HCT116 (cell line): Measurements from ENCODE around the gene SGSH.

ENCODE experiments used
- CTCF ChIP-seq, 3 experiments: fragments of 200-600 bp in 1 of 3; sonication (generic) in 1 of 3; IDR thresholded peaks in 2 of 3; conservative IDR thresholded peaks in 1 of 3; 2 replicates each; pipeline ENCODE4 v1.5.1; 2012 to 2017; ENCODE audit warnings: low read depth in 2 of 3, low read length in 2 of 3, antibody characterized with exemption in 1 of 3, borderline replicate concordance in 1 of 3, control low read depth in 1 of 3, mild to moderate bottlenecking in 1 of 3, mixed read lengths in 1 of 3, mixed run types in 1 of 3, moderate library complexity in 1 of 3; ENCODE audit not compliant: insufficient read depth in 1 of 3
- EGR1 ChIP-seq: IDR thresholded peaks from 2 replicates; pipeline ENCODE4 v1.6.1; 2012; ENCODE audit warnings: low read depth
- EZH2 ChIP-seq: fragments of 200-600 bp; sonication (generic); IDR thresholded peaks from 2 replicates; pipeline ENCODE4 v1.6.1; 2017; ENCODE audit warnings: antibody characterized with exemption, mixed run types
- EZH2phosphoT487 ChIP-seq: fragments of 200-600 bp; IDR thresholded peaks from 2 replicates; pipeline ENCODE4 v1.6.1; 2018; ENCODE audit warnings: antibody characterized with exemption, borderline replicate concordance
- JUND ChIP-seq: IDR thresholded peaks from 2 replicates; pipeline ENCODE4 v1.6.1; 2012
- MAX ChIP-seq: IDR thresholded peaks from 2 replicates; pipeline ENCODE4 v1.6.1; 2012
- POLR2A ChIP-seq: IDR thresholded peaks from 2 replicates; pipeline ENCODE4 v1.7.0; 2011; ENCODE audit warnings: borderline replicate concordance; ENCODE audit not compliant: insufficient read depth, insufficient read length; ENCODE audit errors: extremely low read depth
- POLR2AphosphoS5 ChIP-seq: IDR thresholded peaks from 2 replicates; pipeline ENCODE4 v1.6.1; 2011; ENCODE audit warnings: mild to moderate bottlenecking, low read depth, low read length, moderate library complexity
- RAD21 ChIP-seq: IDR thresholded peaks from 2 replicates; pipeline ENCODE4 v1.6.1; 2012; ENCODE audit warnings: low read depth, mild to moderate bottlenecking
- REST ChIP-seq: IDR thresholded peaks from 2 replicates; pipeline ENCODE4 v1.6.1; 2012; ENCODE audit warnings: low read depth
- SP1 ChIP-seq: IDR thresholded peaks from 2 replicates; pipeline ENCODE4 v1.6.1; 2012; ENCODE audit warnings: low read depth
- YY1 ChIP-seq: IDR thresholded peaks from 2 replicates; pipeline ENCODE4 v1.6.1; 2011; ENCODE audit warnings: low read length, low read depth, moderate library complexity, mild to moderate bottlenecking; ENCODE audit not compliant: insufficient replicate concordance; ENCODE audit errors: extremely low read depth
- ZNF274 ChIP-seq: fragments of 200-500 bp; sonication (Bioruptor generic); IDR thresholded peaks from 2 replicates; pipeline ENCODE4 v1.6.1; 2014; ENCODE audit warnings: mild to moderate bottlenecking, low read depth, low read length, inconsistent platforms
- TF ChIP-seq, protein P1 (sequence below): IDR thresholded peaks from 2 replicates; pipeline ENCODE4 v1.6.1; 2012

- TF ChIP-seq POLR2A (no peak), CTCF (IDR thresholded peaks at IDR 0.05 in 2 of 3, conservative IDR thresholded peaks at IDR 0.05 in 1 of 3; ENCODE audit: borderline replicate concordance in 1 of 3, insufficient read depth in 1 of 3, low read depth in 2 of 3, low read length in 2 of 3) (no peak), YY1 (no peak), MAX (no peak), RAD21 (no peak), EZH2 (no peak), JUND (no peak), POLR2AphosphoS5 (no peak), SP1 (no peak), EZH2phosphoT487 (no peak), ZNF274 (no peak), EGR1 (no peak), REST (no peak)
- TF ChIP-seq, protein P1, sequence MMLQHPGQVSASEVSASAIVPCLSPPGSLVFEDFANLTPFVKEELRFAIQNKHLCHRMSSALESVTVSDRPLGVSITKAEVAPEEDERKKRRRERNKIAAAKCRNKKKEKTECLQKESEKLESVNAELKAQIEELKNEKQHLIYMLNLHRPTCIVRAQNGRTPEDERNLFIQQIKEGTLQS = no peak
These were observed 36.3 kb downstream of the SGSH start for GRCh38 chr17:80183581-80184422.
